GM21447 (cell line): ENCODE results near the gene MYL6B.

Source experiments
- ATAC-seq: cut with Tn5 transposase; IDR thresholded peaks from one replicate; pipeline ENCODE4 v1.9.1; 2021; ENCODE audit not compliant: unreplicated experiment

The MYL6B gene

DNA sequence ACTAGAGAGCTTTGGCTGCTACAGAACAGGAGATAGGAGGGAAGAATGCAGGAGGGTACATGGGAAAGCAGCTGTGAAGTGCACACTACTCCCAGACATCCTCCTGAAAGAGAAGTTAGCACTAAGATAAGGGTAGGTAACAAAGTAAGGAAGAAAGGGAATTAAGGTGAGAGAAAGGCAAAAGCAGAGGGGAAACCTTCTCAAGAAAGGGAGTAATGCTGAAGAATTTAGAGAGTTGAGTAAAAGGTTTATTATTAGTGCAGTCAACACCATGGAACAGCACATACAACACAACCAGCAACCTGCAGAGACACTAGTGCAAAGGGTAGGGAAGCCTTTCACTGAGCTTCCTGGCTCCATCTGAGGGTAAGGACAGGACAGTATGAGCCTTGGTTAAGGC is 51.9 kb downstream of the MYL6B start:
- no peak for ATAC-seq

DNA sequence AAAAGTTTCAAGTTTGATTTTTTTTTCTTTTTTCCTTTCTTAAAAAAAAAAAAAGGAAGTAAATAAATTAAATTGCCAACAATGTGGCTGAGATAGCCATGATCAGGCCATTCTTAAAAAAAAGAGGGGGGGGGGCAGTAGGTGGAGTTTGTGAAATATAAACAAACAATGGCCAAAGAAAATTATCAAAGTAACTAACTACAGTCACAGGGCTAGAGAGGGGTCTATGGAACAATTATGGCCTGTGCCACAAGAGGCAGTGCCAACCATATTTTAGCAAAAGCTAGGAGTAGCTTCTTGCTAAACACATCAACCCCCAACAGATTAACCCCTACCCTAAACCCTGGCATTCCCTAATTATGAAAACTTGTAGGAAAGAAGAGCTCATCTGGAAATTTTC is 53.1 kb downstream of the MYL6B start:
- ATAC-seq: no peak

DNA sequence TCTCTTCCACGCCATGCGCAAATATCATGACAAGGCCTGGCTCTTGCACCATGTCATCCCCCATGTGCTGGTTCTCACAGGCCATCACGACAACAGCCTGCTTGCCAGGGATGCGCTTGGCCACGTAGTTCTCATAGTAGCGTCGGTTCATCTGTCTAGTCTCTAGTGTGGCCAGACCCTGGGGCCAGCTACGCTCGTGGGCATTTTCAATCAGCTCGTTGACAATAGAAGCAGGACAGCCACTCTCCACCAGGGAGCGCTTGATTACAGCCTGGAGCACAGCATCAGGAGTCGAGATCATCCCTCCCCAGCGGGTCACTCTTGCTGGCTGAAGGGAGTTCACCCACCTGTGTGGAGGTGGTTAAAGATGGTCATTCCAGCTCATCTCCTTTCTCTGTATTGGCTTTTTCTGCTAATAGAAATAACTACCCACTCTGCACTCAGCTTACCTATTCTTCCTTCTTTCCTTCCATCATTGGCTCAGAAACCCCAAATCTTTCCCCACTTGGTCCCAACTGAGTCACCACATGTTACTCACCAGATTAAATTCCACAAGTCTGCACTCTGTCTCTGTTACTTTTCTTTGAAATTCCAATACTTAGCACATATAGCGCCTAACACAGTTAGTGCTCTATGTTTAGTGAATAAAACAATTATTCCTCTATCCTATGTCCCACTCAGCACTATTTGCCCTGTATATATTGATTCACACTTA is 54.2 kb downstream of the MYL6B start:
- no peak for ATAC-seq
